GM12892 (cell line): ENCODE data around the gene TBX3. TPM values are rescaled to one million over a fixed set of nuclear protein-coding genes. Genes with fewer than 3 reads are reported as not detected.
"Not testable (repeated sequence)": the region's sequence is repeated elsewhere in the genome, so short reads cannot be mapped to it uniquely, and the experiment has no call there.

Experiments used
- DNase-seq: peaks from one replicate; pipeline ENCODE4 v3.0.0; 2011; ENCODE audit not compliant: insufficient read length
- FAIRE-seq: peaks from 2 replicates; lab custom pipeline; 2011; peaks lifted over from hg19 to GRCh38; lab: Jason Lieb, UNC
- POLR2A ChIP-seq: IDR thresholded peaks from 2 replicates; pipeline ENCODE4 v1.6.1; 2011; ENCODE audit warnings: low read depth, low read length, control low read depth
- POLR2AphosphoS5 ChIP-seq: IDR thresholded peaks from 2 replicates; pipeline ENCODE4 v1.6.1; 2011; ENCODE audit warnings: low read depth, low read length, control low read depth
- TAF1 ChIP-seq: IDR thresholded peaks from 2 replicates; pipeline ENCODE4 v1.6.1; 2011; ENCODE audit warnings: low read depth, mild to moderate bottlenecking, control low read depth, low read length, borderline replicate concordance
- polyA plus RNA-seq: library from polyadenylated mRNA; unstranded; fragments of >200 nt; gene quantifications from one replicate; pipeline ENCODE4 v1.2.1, GENCODE V29; 2012; ENCODE audit warnings: missing spikeins, inconsistent platforms; ENCODE audit not compliant: missing spikeins

Gene TBX3
- polyA plus RNA-seq, result not detected

DNA sequence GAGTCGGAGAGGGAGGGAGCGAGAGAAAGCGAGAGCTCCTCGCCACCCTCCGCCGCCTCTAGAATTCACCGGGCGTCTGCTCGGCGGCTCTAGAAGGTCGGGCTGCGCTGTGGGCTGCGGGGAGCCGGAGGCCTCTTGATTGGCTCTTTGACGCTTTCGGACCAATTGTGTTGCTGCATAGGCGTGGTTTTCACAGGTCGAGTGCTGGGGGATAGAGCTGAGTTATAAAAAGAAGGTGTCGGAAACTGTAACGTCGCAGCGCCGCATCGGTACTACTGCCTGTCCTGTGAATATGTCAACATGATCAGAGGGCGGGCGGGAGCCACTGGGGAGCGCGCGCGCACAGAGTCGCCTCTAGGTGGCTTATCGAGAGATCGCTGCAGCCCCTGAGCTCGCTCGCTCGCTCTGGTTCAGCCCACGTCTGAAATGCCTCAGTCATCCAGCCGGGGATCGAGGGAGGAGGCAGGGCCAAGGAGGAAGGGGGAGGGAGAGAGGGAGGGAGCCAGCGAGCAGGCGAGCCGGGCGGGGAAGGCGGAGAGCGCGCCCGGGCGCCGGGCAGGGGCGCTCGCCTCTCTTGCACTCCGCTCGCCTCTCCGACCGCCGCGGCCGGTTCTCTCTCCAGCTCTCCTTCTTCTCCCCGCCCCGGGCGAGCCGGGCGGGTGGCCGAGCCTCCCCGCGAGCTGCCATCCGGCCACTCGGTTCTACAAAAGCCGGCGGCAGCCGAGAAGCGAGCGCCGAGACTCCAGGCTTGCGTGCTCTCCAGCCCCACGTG lies at the start of gene TBX3:
Gene TBX3, minus strand, starts transcription at position 78 of the 772 bp plus-strand sequence. CDS start 975 bp downstream, outside the sequence.
- no peak for FAIRE-seq
- DNase-seq, result no peak
- TF ChIP-seq TAF1 (no peak), POLR2A (no peak), POLR2AphosphoS5 (no peak)

DNA sequence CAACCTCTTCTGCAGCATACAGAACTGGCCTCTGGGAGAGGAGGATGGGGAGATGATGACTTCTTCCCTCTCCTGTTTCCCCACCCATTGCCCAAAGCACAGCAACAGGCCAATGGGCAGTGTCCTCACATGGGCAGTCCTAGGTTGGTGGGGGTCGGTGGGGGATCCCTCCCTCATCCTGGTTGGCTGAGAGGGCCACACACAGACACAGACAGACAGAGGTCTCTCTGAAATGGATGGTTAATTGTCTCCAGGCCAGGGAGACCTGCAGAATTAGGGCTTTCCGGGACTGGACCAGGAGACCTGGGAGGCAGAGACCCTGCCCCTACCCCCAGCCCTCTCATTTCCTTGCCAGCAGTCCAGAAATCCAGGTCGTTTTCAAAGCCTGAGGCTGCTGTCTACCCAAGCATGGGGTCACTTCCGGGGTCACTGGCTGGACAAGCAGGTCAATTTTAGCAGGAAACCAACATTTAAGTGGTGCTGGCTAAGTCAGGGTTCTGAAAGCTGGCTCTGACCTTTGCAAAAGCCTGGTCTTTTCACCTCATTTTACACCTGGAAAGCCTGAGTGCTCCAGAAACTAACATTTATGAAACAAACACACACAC lies 48.6 kb upstream of the TBX3 start:
- no peak for DNase-seq
- no peak for TF ChIP-seq TAF1
- no peak for TF ChIP-seq POLR2AphosphoS5
- no peak for TF ChIP-seq POLR2A
- FAIRE-seq, result no peak

DNA sequence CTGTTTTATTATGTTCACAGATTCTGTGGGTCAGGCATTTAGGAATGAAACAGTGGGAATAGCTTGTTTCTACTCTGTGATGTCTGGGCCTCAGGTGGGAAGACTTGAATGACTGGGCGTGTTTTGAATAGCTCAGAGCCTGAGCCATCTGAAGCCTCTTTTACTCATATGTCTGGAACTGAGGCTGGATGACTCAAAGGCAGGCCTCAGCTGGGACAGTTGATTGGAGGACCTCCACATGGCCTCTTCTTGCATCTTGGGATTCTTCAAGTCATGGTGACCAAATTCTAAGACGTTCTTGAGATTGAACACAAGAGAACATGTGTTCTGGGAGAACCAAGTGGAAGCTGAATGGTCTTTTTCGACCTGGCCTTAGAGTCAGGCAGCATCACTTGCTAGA lies 45.8 kb upstream of the TBX3 start:
- TF ChIP-seq POLR2A (no peak), TAF1 (no peak), POLR2AphosphoS5 (no peak)
- FAIRE-seq (no peak), DNase-seq (no peak)

DNA sequence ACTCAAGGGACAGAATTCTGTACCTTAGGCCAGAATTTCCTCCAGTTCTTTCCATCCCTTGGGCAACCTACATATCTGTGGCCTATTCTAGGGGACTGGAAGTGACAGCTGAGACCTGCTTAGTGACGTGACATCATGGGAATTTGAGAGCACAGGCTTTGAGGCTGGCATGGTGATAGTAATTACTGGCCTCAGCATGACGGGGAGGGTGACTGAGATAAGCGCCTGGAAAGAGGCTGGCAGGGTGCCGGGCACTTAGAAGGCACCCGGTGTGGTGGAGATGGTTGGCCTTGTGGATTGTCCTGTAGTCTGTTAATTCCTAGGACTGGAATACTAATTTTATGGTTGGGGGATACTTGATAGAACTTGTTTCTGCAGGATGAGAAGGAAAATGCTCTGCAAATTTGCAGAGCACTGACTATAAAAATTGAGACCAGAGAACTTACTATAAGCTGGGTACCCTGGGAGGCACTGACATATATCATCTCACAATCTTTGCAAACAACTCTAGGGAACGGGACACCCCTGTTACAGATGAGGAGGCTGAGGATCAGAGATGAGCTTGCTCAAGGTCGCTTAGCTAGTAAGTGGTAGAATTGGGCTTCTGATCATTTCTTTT lies 42.2 kb upstream of the TBX3 start:
- FAIRE-seq (no peak), DNase-seq (no peak)
- TF ChIP-seq POLR2A, result no peak

DNA sequence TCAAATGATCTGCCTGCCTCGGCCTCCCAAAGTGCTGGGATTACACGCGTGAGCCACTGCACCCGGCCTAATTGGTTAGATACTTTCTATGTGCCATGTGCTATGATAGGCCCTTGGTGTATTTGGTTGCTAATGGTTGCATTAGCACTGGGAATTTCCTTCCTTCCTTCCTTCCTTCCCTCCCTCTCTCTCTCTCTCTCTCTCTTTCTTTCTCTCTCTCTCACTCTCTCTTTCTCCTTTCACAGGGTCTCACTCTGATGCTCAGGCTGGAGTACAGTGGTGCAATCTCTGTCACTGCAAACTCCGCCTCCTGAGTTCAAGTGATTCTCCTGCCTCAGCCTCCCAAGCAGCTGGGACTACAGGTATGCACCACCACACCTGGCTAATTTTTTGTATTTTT lies 38.2 kb upstream of the TBX3 start:
- not testable (repeated sequence) for DNase-seq, FAIRE-seq

DNA sequence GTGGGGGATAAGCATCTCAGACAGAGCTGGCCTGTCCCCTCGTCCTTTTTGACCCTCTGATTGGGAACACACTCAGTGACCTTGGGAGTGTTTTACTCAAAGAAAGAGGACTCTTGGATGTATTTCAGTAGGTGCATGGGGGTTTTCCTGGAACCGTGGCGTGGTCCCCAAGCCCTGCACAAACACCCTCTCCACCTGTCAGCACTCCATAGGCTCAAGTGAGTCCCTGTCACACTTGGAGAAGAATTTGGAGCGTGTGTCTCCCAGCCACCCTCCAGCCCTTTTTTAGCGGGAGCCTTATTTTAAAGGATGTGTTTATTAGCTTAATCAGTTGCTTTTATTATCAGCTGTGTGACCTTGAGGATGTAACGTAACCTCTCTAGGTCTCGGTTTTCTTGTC lies 37.3 kb upstream of the TBX3 start:
- TF ChIP-seq POLR2AphosphoS5, result no peak
- no peak for TF ChIP-seq TAF1
- no peak for TF ChIP-seq POLR2A
- no peak for DNase-seq
- no peak for FAIRE-seq

DNA sequence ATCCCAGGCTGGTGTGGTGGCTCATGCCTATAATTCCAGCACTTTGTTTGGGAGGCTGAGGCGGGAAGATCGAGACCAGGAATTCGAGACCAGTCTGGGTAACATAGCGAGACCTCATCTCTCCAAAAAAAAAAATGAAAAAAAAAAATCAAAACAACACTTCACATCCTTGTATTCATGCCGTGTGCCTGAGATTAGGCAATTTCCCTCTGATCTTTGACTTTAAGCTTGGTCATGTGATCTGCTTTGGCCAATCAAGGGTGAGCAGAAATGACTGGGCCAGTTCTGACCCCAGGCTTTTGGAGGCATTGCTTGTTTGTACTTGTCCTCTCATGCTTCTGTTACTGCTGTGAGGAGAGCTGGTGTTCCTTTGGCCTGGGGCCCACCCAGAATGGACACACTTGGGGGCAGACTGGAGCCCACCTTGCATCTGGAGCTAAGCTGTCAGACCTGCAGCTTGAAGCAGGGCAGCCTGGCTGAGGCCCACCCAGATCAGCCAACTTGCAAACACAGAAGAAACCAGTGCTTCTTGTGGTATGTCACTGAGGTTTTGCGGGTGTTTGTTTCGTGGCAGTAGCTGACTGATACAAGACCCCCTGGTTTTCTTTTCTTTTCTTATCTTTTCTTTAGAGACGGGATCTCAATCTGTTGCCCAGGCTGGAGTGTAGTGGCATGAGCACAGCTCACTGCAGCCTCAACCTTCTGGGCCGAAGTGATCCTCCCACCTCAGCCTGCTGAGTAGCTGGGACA lies 29.7 kb upstream of the TBX3 start:
- TF ChIP-seq TAF1, result no peak
- no peak for TF ChIP-seq POLR2A
- no peak for TF ChIP-seq POLR2AphosphoS5
- DNase-seq (no peak), FAIRE-seq (no peak)

DNA sequence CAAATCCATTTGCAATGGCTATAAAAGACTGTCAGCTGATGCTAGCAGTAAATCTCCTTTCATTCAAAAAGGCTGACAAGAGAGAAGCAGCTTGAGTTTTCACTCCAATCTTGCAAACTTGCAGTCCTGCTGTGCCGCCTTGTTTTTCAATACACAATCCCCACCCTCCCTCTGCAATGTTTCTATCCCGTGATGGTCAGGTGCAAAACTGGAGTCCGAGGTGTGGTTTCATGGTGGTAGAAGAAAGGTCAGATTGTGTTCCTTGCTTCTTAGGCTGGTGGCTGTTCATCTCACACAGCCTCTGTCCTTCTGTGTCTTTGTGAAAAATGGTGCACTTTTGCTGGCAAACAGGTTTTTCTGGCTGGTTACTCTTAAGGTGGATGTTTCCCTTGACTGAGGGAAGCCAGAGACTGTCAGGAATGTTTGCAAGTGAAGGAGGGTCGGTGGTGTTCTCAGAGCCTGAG lies 27.7 kb upstream of the TBX3 start:
- FAIRE-seq (no peak), DNase-seq (no peak)
- no peak for TF ChIP-seq POLR2AphosphoS5
- no peak for TF ChIP-seq TAF1
- TF ChIP-seq POLR2A, result no peak

DNA sequence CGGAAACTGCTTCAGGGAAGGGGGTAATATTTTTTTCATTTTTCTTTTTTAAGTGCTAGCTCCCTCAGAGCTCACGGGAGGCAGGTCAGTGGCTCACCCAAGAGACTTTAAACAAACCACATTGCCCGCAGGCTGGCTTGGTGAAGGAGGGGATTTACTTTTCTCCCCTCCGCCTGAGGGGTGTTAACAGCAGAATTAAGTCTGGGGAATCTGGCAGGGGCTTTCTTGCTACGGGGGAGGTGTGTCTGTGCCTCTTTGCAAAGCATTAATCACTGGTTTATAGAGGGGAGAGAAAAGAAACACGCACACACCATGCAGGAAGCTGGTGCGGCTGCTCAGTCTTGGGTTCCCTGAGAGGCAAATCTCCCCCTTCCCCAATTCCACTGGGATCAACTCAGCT lies 26.2 kb upstream of the TBX3 start:
- FAIRE-seq, result no peak
- TF ChIP-seq POLR2A (no peak), TAF1 (no peak), POLR2AphosphoS5 (no peak)
- no peak for DNase-seq

DNA sequence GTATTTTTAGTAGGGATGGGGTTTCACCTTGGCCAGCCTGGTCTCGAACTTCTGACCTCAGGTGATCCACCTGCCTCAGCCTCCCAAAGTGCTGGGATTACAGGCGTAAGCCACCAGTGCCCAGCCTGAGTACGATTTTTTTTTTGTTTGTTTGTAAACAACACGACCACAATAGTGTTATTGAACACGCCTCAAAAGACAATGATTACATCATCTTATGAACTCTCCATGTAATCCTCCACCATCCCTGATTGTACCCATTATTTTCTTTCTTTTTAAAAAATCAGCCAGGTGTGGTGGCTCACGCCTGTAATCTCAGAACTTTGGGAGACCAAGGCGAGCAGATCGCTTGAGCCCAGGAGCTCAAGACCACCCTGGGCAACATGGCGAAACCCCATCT lies 25.1 kb upstream of the TBX3 start:
- no peak for TF ChIP-seq TAF1
- TF ChIP-seq POLR2AphosphoS5, result no peak
- TF ChIP-seq POLR2A, result no peak
- FAIRE-seq, result no peak
- DNase-seq, result no peak

DNA sequence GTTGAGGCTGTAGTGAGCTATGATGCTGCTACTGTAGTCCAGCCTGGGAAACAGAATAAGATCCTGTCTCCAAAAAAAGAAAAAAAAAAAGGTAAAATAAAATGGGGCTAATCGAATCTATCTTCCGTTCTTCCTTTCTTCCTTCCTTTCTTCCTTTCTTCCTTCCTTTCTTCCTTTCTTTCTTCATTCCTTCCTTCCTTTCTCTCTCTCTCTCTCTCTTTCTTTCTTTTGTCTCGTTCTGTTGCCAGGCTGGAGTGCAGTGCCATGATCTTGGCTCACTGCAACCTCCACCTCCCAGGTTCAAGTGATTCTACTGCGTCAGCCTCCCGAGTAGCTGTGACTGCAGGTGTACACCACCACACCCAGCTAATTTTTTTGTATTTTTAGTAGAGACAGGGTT lies 24.6 kb upstream of the TBX3 start:
- not testable (repeated sequence) for FAIRE-seq, DNase-seq
